Measurements from ENCODE around the gene ROPN1L.
A peak's percentile ranks its signal among the peaks of the same experiment; 100 is the strongest.

Gene ROPN1L

DNA sequence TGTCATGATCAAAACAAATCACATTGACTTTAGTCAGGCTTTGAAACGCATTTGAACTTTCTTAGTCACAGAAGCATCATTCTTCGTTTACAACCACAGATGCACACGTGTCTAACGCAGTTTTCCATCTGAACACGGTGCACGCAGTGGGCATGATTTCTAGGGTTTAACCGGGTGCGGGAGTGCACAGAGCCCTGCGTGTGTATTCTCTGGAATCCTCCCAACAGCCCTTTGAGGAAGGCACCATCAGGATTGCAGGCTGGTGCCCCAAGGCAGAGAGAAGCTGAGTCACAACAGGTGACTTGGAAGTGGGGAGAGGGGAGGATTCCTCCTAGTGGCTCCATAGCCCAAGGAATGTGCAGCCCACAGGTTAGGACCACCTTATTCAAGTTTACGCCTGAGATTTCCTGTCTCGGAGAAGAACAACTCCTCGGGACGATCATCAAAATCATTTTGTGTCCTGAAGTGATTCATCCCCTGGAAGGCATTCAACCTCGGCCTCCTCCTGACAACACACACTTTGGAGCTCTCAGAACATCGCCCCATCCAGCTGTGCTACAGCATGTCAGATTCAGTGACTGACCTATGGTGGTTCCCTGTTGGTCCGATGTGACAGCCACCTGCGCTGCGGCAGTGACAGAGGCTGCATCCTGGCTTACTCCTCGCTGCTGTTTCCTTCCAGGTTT, 13.1 kb downstream of the ROPN1L start:
- no peaks in the 10 kb centered on the region for H3K9me3 ChIP-seq (ENCODE audit: control extremely low read depth in 1 of 5, control insufficient read depth in 4 of 5, insufficient read depth in 2 of 5, low read depth in 1 of 5, low read length in 4 of 5)
- CTCF ChIA-PET: interaction anchor here (0.8 to 7.0 kb wide), 15 partner anchors 9 to 238 kb away, joined by 3 to 130 read pairs (median 4); no protein-coding TSS in a partner anchor
- DNase-seq: no peak
- H3K4me1 ChIP-seq (ENCODE audit: control extremely low read depth in 1 of 4, control insufficient read depth in 4 of 4, insufficient read depth in 4 of 4, low read length in 3 of 4): peaks cover 0 to 24% (median 14%) of the 10 kb centered on the region in 4 experiments
- WGBS (ENCODE audit: insufficient coverage): 95% methylated on average over 18 of the region's 19 CpGs
- no peak overlapping the region for H3K27ac ChIP-seq (ENCODE audit: insufficient read depth in 1 of 2, low read depth in 1 of 2, low read length in 2 of 2, poor library complexity in 1 of 2, severe bottlenecking in 2 of 2)
- no peak overlapping the region for H3K4me3 ChIP-seq (ENCODE audit: control insufficient read depth in 1 of 7, extremely low read depth in 1 of 7, insufficient read depth in 4 of 7, low read depth in 2 of 7, low read length in 6 of 7)
- POLR2A ChIA-PET: no interaction called here
- no peaks in the 10 kb centered on the region for H3K36me3 ChIP-seq (ENCODE audit: control insufficient read depth in 4 of 4, insufficient read depth in 4 of 4, low read length in 3 of 4)
- no peaks in the 10 kb centered on the region for H3K27me3 ChIP-seq (replicated peaks in 2 of 5; ENCODE audit: control insufficient read depth in 4 of 5, insufficient read depth in 5 of 5, low read length in 4 of 5)

GRCh38 chr5:10455277-10455670, 13.6 kb downstream of the ROPN1L start:
- ChIA-PET POLR2A (no interaction called here), CTCF (interaction anchor here (0.9 to 7.0 kb wide), 10 partner anchors 8 to 238 kb away, joined by 3 to 130 read pairs (median 8); no protein-coding TSS in a partner anchor)
- DNase-seq: no peak
- H3K36me3 ChIP-seq (ENCODE audit: control insufficient read depth in 4 of 4, insufficient read depth in 4 of 4, low read length in 3 of 4): no peaks in the 10 kb centered on the region
- no peak overlapping the region for H3K4me3 ChIP-seq (ENCODE audit: control insufficient read depth in 1 of 7, extremely low read depth in 1 of 7, insufficient read depth in 4 of 7, low read depth in 2 of 7, low read length in 6 of 7)
- WGBS (ENCODE audit: insufficient coverage): 95% methylated on average over 6 of the region's 14 CpGs
- peaks cover 0 to 24% (median 14%) of the 10 kb centered on the region in 4 experiments for H3K4me1 ChIP-seq (ENCODE audit: control extremely low read depth in 1 of 4, control insufficient read depth in 4 of 4, insufficient read depth in 4 of 4, low read length in 3 of 4)
- no peaks in the 10 kb centered on the region for H3K9me3 ChIP-seq (ENCODE audit: control extremely low read depth in 1 of 5, control insufficient read depth in 4 of 5, insufficient read depth in 2 of 5, low read depth in 1 of 5, low read length in 4 of 5)
- H3K27ac ChIP-seq (ENCODE audit: insufficient read depth in 1 of 2, low read depth in 1 of 2, low read length in 2 of 2, poor library complexity in 1 of 2, severe bottlenecking in 2 of 2): no peak overlapping the region
- H3K27me3 ChIP-seq (replicated peaks in 2 of 5; ENCODE audit: control insufficient read depth in 4 of 5, insufficient read depth in 5 of 5, low read length in 4 of 5): no peaks in the 10 kb centered on the region

DNA sequence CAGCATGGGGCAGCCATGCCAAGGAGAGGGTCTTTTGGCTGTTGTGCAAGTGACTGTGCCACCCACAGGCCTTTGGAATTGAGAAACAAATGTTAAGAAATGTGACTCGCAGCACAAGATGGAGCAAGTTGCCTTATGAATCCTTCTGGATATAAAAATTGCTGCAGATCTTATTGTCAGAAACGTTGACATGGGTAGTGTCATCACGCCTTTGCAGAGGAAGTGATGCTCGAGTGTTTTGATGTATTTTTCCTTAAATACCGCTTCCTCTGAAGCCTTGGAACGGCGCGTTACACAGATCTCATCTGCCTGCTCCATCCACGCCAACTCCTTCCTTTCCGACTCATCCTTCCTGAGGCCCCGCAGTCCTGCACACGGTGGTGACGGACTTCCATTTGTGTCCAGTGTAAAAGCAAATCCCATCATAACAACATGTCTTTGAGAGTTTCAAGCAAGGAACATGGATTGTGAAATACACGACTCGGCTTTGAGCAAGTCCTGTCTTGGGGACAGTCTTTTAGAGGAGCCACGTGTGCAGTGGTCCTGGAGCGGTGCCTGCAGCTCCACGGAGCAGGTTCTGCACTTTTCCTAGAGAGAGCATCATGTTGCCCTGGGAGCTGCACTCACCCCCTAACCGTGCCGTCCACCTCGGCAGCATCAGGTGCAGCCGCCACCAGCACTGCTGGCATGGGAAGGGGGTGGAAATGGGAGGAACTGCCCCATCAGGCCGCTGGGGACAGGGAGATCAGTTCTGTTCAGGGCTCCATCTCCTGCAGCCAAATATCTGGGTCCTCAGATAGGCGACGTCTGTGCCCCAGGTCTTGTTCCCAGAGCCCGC, 15.1 kb downstream of the ROPN1L start:
- H3K4me1 ChIP-seq (ENCODE audit: control extremely low read depth in 1 of 4, control insufficient read depth in 4 of 4, insufficient read depth in 4 of 4, low read length in 3 of 4): peaks cover 0 to 14% (median 8%) of the 10 kb centered on the region in 4 experiments
- peak in 1 of 3 donors; percentile 11 for DNase-seq

DNA sequence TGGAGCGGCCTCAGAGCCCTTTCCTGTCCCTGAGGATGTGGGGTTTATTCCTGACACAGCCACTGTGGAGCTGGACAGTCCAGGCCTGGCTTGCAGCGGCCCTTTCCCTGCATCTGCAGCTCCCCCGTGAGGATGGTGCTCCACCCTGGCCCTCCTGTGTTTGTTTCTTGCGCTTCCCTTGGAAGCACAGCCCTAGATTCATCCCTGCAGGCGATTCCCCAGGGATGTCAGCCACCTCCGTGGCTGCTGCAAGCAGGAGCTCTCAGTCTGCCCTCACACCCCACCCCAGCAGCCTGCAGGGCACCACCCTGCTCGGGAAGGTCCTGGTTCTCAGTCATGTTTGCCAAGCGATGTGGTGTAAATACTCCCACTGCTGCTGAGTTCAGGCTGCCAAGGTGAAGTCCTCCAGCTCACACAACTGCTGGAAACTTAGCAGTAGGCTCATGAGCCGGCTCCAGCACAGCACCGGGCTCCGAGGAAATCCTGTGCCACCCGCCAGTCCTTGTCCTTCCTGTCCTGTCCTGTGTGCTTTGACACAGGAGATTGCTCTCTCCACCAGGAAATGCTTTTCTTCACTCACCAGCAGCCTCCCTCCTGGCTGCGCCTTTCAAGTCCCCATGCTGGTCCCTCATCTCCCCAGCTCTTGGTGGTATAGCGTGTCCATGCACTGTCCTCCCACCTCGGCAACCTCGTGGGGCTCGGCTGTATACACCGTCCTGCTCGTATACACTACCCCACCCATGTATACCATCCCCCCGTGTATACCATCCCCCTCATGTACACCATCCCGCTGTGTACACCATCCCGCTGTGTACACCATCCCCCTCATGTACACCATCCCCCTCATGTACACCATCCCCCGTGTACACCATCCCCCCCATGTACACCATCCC, 16.2 kb downstream of the ROPN1L start:
- no peaks in the 10 kb centered on the region for H3K27me3 ChIP-seq (replicated peaks in 2 of 5; ENCODE audit: control insufficient read depth in 4 of 5, insufficient read depth in 5 of 5, low read length in 4 of 5)
- POLR2A ChIA-PET: no interaction called here
- H3K9me3 ChIP-seq (ENCODE audit: control extremely low read depth in 1 of 5, control insufficient read depth in 4 of 5, insufficient read depth in 2 of 5, low read depth in 1 of 5, low read length in 4 of 5): no peaks in the 10 kb centered on the region
- H3K27ac ChIP-seq (ENCODE audit: insufficient read depth in 1 of 2, low read depth in 1 of 2, low read length in 2 of 2, poor library complexity in 1 of 2, severe bottlenecking in 2 of 2): no peak overlapping the region
- H3K4me1 ChIP-seq (ENCODE audit: control extremely low read depth in 1 of 4, control insufficient read depth in 4 of 4, insufficient read depth in 4 of 4, low read length in 3 of 4): peaks cover 0 to 12% (median 6%) of the 10 kb centered on the region in 4 experiments
- no peak for DNase-seq
- H3K4me3 ChIP-seq (ENCODE audit: control insufficient read depth in 1 of 7, extremely low read depth in 1 of 7, insufficient read depth in 4 of 7, low read depth in 2 of 7, low read length in 6 of 7): no peak overlapping the region
- 88% methylated on average over 18 of the region's 23 CpGs for WGBS (ENCODE audit: insufficient coverage)
- CTCF ChIA-PET: interaction anchor here (1.2 to 1.5 kb wide), 6 partner anchors 10 to 174 kb away, joined by 3 to 9 read pairs (median 4); no protein-coding TSS in a partner anchor
- H3K36me3 ChIP-seq (ENCODE audit: control insufficient read depth in 4 of 4, insufficient read depth in 4 of 4, low read length in 3 of 4): no peaks in the 10 kb centered on the region

More for the DNA sequence above, 15.1 kb downstream of the ROPN1L start:
- POLR2A ChIA-PET: no interaction called here
- no peaks in the 10 kb centered on the region for H3K36me3 ChIP-seq (ENCODE audit: control insufficient read depth in 4 of 4, insufficient read depth in 4 of 4, low read length in 3 of 4)
- 76% methylated on average over 19 of the region's 26 CpGs for WGBS (ENCODE audit: insufficient coverage)
- H3K27ac ChIP-seq (ENCODE audit: insufficient read depth in 1 of 2, low read depth in 1 of 2, low read length in 2 of 2, poor library complexity in 1 of 2, severe bottlenecking in 2 of 2): no peak overlapping the region
- CTCF ChIA-PET: interaction anchor here (1.0 to 6.5 kb wide), 9 partner anchors 8 to 207 kb away, joined by 3 to 130 read pairs (median 5); no protein-coding TSS in a partner anchor
- H3K27me3 ChIP-seq (replicated peaks in 2 of 5; ENCODE audit: control insufficient read depth in 4 of 5, insufficient read depth in 5 of 5, low read length in 4 of 5): no peaks in the 10 kb centered on the region
- H3K4me3 ChIP-seq (ENCODE audit: control insufficient read depth in 1 of 7, extremely low read depth in 1 of 7, insufficient read depth in 4 of 7, low read depth in 2 of 7, low read length in 6 of 7): no peak overlapping the region
- no peaks in the 10 kb centered on the region for H3K9me3 ChIP-seq (ENCODE audit: control extremely low read depth in 1 of 5, control insufficient read depth in 4 of 5, insufficient read depth in 2 of 5, low read depth in 1 of 5, low read length in 4 of 5)

GRCh38 chr5:10459080-10460055, 17.7 kb downstream of the ROPN1L start:
- CTCF ChIA-PET: interaction anchor here (1.1 to 1.3 kb wide), 2 partner anchors 9 to 168 kb away, joined by 3 to 5 read pairs; no protein-coding TSS in a partner anchor
- 99% methylated on average over 14 of the region's 19 CpGs for WGBS (ENCODE audit: insufficient coverage)

More at GRCh38 chr5:10459080-10460055, 17.7 kb downstream of the ROPN1L start:
- H3K4me1 ChIP-seq (ENCODE audit: control extremely low read depth in 1 of 4, control insufficient read depth in 4 of 4, insufficient read depth in 4 of 4, low read length in 3 of 4): peaks cover 0 to 10% (median 5%) of the 10 kb centered on the region in 4 experiments
- H3K27me3 ChIP-seq (replicated peaks in 2 of 5; ENCODE audit: control insufficient read depth in 4 of 5, insufficient read depth in 5 of 5, low read length in 4 of 5): no peaks in the 10 kb centered on the region
- no peaks in the 10 kb centered on the region for H3K9me3 ChIP-seq (ENCODE audit: control extremely low read depth in 1 of 5, control insufficient read depth in 4 of 5, insufficient read depth in 2 of 5, low read depth in 1 of 5, low read length in 4 of 5)
- no peak for DNase-seq
- H3K4me3 ChIP-seq (ENCODE audit: control insufficient read depth in 1 of 7, extremely low read depth in 1 of 7, insufficient read depth in 4 of 7, low read depth in 2 of 7, low read length in 6 of 7): no peak overlapping the region
- POLR2A ChIA-PET: no interaction called here
- no peak overlapping the region for H3K27ac ChIP-seq (ENCODE audit: insufficient read depth in 1 of 2, low read depth in 1 of 2, low read length in 2 of 2, poor library complexity in 1 of 2, severe bottlenecking in 2 of 2)
- H3K36me3 ChIP-seq (ENCODE audit: control insufficient read depth in 4 of 4, insufficient read depth in 4 of 4, low read length in 3 of 4): no peaks in the 10 kb centered on the region

Measured in common myeloid progenitor, CD34-positive (primary cell).